H9 (cell line): ENCODE data around the gene HFE. TPM values are rescaled to one million over a fixed set of nuclear protein-coding genes. Genes with fewer than 3 reads are reported as not detected.
A peak's percentile ranks its signal among the peaks of the same experiment; 100 is the strongest.

Source experiments
- DNase-seq: peaks from one replicate; pipeline ENCODE4 v3.0.0-alpha.2; 2017
- H2AFZ ChIP-seq: one replicate; pipeline ENCODE4 v1.6.1; 2013; ENCODE audit warnings: mild to moderate bottlenecking, low read length, control low read depth, moderate library complexity
- H2AK5ac ChIP-seq: 2 replicates; pipeline ENCODE4 v1.6.1; 2013; ENCODE audit warnings: low read length, control low read depth, mixed read lengths; ENCODE audit not compliant: insufficient read length
- H2BK120ac ChIP-seq: one replicate; pipeline ENCODE4 v1.6.1; 2013; ENCODE audit warnings: low read depth, mild to moderate bottlenecking, low read length, control low read depth, inconsistent platforms; ENCODE audit not compliant: poor library complexity, severe bottlenecking
- H2BK12ac ChIP-seq: 2 replicates; pipeline ENCODE4 v1.6.1; 2013; ENCODE audit warnings: low read length, control low read depth, mixed read lengths, low read depth; ENCODE audit not compliant: insufficient read length
- H2BK15ac ChIP-seq: 2 replicates; pipeline ENCODE4 v1.6.1; 2013; ENCODE audit warnings: low read depth, low read length, control low read depth
- H2BK20ac ChIP-seq: one replicate; pipeline ENCODE4 v1.6.1; 2013; ENCODE audit warnings: low read depth, mild to moderate bottlenecking, low read length, control low read depth, inconsistent platforms; ENCODE audit not compliant: poor library complexity, severe bottlenecking
- H2BK5ac ChIP-seq: 2 replicates; pipeline ENCODE4 v1.6.1; 2013; ENCODE audit warnings: low read length, control low read depth, mixed read lengths; ENCODE audit not compliant: insufficient read length
- H3K14ac ChIP-seq: 2 replicates; pipeline ENCODE4 v1.6.1; 2013; ENCODE audit warnings: low read length, control low read depth; ENCODE audit not compliant: insufficient read depth
- H3K18ac ChIP-seq: 2 replicates; pipeline ENCODE4 v1.6.1; 2013; ENCODE audit warnings: low read depth, mild to moderate bottlenecking, mixed read lengths, low read length, control low read depth; ENCODE audit not compliant: insufficient read length
- H3K23ac ChIP-seq: 2 replicates; pipeline ENCODE4 v1.6.1; 2013; ENCODE audit warnings: low read length, control low read depth, mixed read lengths, low read depth; ENCODE audit not compliant: insufficient read length
- H3K23me2 ChIP-seq: 2 replicates; pipeline ENCODE4 v1.6.1; 2013; ENCODE audit warnings: low read depth, mild to moderate bottlenecking, mixed read lengths, low read length, control low read depth; ENCODE audit not compliant: insufficient read length, poor library complexity, severe bottlenecking
- H3K27ac ChIP-seq: 2 replicates; pipeline ENCODE4 v1.5.1; 2013; ENCODE audit warnings: low read length, control low read depth, mixed read lengths, low read depth; ENCODE audit not compliant: insufficient read length
- H3K27me3 ChIP-seq: 2 replicates; pipeline ENCODE4 v1.6.1; 2013; ENCODE audit warnings: low read length, control low read depth, inconsistent platforms; ENCODE audit not compliant: insufficient read depth
- H3K4ac ChIP-seq: 2 replicates; pipeline ENCODE4 v1.6.1; 2013; ENCODE audit warnings: low read depth, mild to moderate bottlenecking, control low read depth, inconsistent platforms, low read length, moderate library complexity
- H3K4me1 ChIP-seq: 2 replicates; pipeline ENCODE4 v1.6.1; 2013; ENCODE audit warnings: low read length, control low read depth, inconsistent platforms; ENCODE audit not compliant: insufficient read depth
- H3K4me2 ChIP-seq: 2 replicates; pipeline ENCODE4 v1.6.1; 2013; ENCODE audit warnings: low read length, control low read depth, mixed read lengths; ENCODE audit not compliant: insufficient read length, insufficient read depth
- H3K56ac ChIP-seq: 2 replicates; pipeline ENCODE4 v1.6.1; 2013; ENCODE audit warnings: low read depth, mild to moderate bottlenecking, mixed read lengths, low read length, control low read depth; ENCODE audit not compliant: insufficient read length
- H3K79me1 ChIP-seq: 2 replicates; pipeline ENCODE4 v1.6.1; 2013; ENCODE audit warnings: low read depth, mild to moderate bottlenecking, moderate library complexity, low read length, control low read depth, inconsistent platforms; ENCODE audit not compliant: insufficient read depth, poor library complexity, severe bottlenecking
- H3K79me2 ChIP-seq: 2 replicates; pipeline ENCODE4 v1.6.1; 2013; ENCODE audit warnings: low read length, control low read depth, inconsistent platforms; ENCODE audit not compliant: insufficient read depth
- H3K9ac ChIP-seq: 2 replicates; pipeline ENCODE4 v1.6.1; 2013; ENCODE audit warnings: low read length, control low read depth, mixed read lengths; ENCODE audit not compliant: insufficient read length; ENCODE audit errors: extremely low read depth
- H3K9me3 ChIP-seq: one replicate; pipeline ENCODE4 v1.6.1; 2013; ENCODE audit warnings: low read depth, low read length, inconsistent platforms; ENCODE audit not compliant: control insufficient read depth
- H3T11ph ChIP-seq: one replicate; pipeline ENCODE4 v1.6.1; 2013; ENCODE audit warnings: mild to moderate bottlenecking, low read length, control low read depth, inconsistent platforms
- H4K20me1 ChIP-seq: one replicate; pipeline ENCODE4 v1.6.1; 2013; ENCODE audit not compliant: control insufficient read depth, insufficient read length, insufficient read depth
- H4K5ac ChIP-seq: 2 replicates; pipeline ENCODE4 v1.6.1; 2013; ENCODE audit warnings: low read depth, mild to moderate bottlenecking, mixed read lengths, low read length, control low read depth; ENCODE audit not compliant: insufficient read length
- H4K8ac ChIP-seq: replicated peaks from 2 replicates; pipeline ENCODE4 v1.6.1; 2013; ENCODE audit warnings: low read length, control low read depth, mixed read lengths, low read depth; ENCODE audit not compliant: insufficient read length
- H4K91ac ChIP-seq: 2 replicates; pipeline ENCODE4 v1.6.1; 2013; ENCODE audit warnings: low read depth, mild to moderate bottlenecking, moderate library complexity, mixed read lengths, low read length, control low read depth; ENCODE audit not compliant: insufficient read length
- H3K27ac Mint-ChIP-seq, 3 experiments: 2 replicates in 2 of 3; 3 replicates in 1 of 3; pipeline ENCODE4 v1.8.0; 2020 to 2021; ENCODE audit warnings: mixed read lengths in 3 of 3, mild to moderate bottlenecking in 1 of 3, moderate library complexity in 1 of 3
- H3K27me3 Mint-ChIP-seq: 2 replicates; pipeline ENCODE4 v1.8.0; 2021; ENCODE audit warnings: low read depth, mild to moderate bottlenecking, moderate library complexity, mixed read lengths
- H3K36me3 Mint-ChIP-seq, 3 experiments: 2 replicates in 2 of 3; 3 replicates in 1 of 3; pipeline ENCODE4 v1.8.0; 2020 to 2021; ENCODE audit warnings: low read depth in 3 of 3, mixed read lengths in 3 of 3; ENCODE audit not compliant: insufficient read depth in 1 of 3
- H3K4me1 Mint-ChIP-seq, 2 experiments: 2 replicates each; pipeline ENCODE4 v1.8.0; 2020; ENCODE audit warnings: mixed read lengths in 2 of 2
- H3K4me3 Mint-ChIP-seq, 2 experiments: 2 replicates in 1 of 2; 3 replicates in 1 of 2; pipeline ENCODE4 v1.8.0; 2020 to 2021; ENCODE audit warnings: mild to moderate bottlenecking in 2 of 2, mixed read lengths in 2 of 2, moderate library complexity in 1 of 2
- H3K9me3 Mint-ChIP-seq, 2 experiments: 2 replicates in 1 of 2; 3 replicates in 1 of 2; pipeline ENCODE4 v1.8.0; 2020; ENCODE audit warnings: mild to moderate bottlenecking in 2 of 2, mixed read lengths in 2 of 2, moderate library complexity in 1 of 2
- WGBS: extraction: QIAGEN DNeasy Blood & Tissue Kit; methylation state at CpG from one replicate; pipeline ENCODE4 v1.1.7; 2013; ENCODE audit warnings: missing lambda C conversion rate, low lambda C conversion rate, mixed read lengths; ENCODE audit not compliant: insufficient read length; ENCODE audit errors: extremely low coverage; 5-methylcytosine and 5-hydroxymethylcytosine counted together
- total RNA-seq: library from RNA; stranded (reverse); gene quantifications from 2 replicates; pipeline ENCODE4 v1.2.1, GENCODE V29; 2021
- TF ChIP-seq, protein P1 (sequence below): fragments of 200-600 bp; sonication (generic); conservative IDR thresholded peaks from 3 replicates; pipeline ENCODE4 v1.8.0; 2021; ENCODE audit warnings: antibody characterized with exemption, mild to moderate bottlenecking

The HFE gene
- total RNA-seq, 1 experiment from 2014 or later: 0.98 TPM

DNA sequence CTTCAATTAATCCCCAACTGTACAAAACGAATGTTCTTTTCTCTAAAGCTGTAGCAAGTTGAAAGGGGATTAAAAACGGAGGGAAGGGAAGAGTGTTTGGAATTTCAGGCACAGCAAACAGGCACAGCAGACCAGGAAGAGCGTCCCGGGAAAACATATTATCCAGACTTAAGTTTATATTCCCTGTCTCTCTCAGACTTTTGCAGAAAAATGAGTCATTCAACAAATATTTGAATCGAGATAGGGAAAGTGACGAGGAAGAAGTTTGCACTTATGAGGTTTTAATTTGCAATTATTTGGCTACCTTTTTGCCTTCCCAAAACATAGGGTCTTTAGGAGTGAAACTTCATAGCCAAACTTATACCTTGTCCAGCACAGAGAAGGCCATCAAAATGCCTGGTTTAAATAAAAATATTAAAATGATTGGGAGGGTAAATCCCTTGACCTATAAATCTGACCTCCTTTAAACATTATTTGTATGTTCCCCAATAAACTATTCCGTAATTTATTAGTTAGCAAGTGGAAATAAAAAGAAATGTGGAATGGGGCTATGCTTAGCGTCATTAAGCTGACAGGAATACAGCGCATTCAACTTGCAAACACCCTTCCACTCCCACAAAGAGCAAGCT lies 16.0 kb downstream of the HFE start:
- Histone ChIP-seq H3K9me3 (no peaks in the 10 kb centered on the region), H3K4me1 (no peaks in the 10 kb centered on the region), H2AFZ (no peak overlapping the region), H3K4ac (no peak overlapping the region), H3K18ac (peak overlapping the region; percentile 54), H3K56ac (no peak overlapping the region), H3K27me3 (no peaks in the 10 kb centered on the region), H3K79me1 (no peaks in the 10 kb centered on the region), H3K23ac (no peak overlapping the region), H2BK5ac (no peak overlapping the region), H3K4me2 (peak overlapping the region; percentile 77), H3K27ac (peak overlapping the region; percentile 38), H3T11ph (no peak overlapping the region), H2AK5ac (no peak overlapping the region), H4K5ac (no peak overlapping the region), H3K14ac (no peak overlapping the region), H3K79me2 (no peaks in the 10 kb centered on the region), H4K91ac (no peak overlapping the region), H3K9ac (no peak overlapping the region), H4K8ac (no peak overlapping the region), H3K23me2 (peaks cover 5% of the 10 kb centered on the region), H2BK15ac (no peak overlapping the region), H4K20me1 (no peaks in the 10 kb centered on the region), H2BK20ac (peak overlapping the region; percentile 93), H2BK120ac (no peak overlapping the region), H2BK12ac (no peak overlapping the region)
- H3K4me1 Mint-ChIP-seq: peaks cover 15 to 16% of the 10 kb centered on the region in 2 experiments
- H3K9me3 Mint-ChIP-seq: peaks cover 17% of the 10 kb centered on the region in 2 experiments
- H3K36me3 Mint-ChIP-seq: peaks cover 9 to 19% (median 19%) of the 10 kb centered on the region in 3 experiments; a peak in 6 of 7 replicates
- peaks cover 2% of the 10 kb centered on the region; the same call in 1 of the 2 replicates for H3K27me3 Mint-ChIP-seq
- TF ChIP-seq, protein P1, sequence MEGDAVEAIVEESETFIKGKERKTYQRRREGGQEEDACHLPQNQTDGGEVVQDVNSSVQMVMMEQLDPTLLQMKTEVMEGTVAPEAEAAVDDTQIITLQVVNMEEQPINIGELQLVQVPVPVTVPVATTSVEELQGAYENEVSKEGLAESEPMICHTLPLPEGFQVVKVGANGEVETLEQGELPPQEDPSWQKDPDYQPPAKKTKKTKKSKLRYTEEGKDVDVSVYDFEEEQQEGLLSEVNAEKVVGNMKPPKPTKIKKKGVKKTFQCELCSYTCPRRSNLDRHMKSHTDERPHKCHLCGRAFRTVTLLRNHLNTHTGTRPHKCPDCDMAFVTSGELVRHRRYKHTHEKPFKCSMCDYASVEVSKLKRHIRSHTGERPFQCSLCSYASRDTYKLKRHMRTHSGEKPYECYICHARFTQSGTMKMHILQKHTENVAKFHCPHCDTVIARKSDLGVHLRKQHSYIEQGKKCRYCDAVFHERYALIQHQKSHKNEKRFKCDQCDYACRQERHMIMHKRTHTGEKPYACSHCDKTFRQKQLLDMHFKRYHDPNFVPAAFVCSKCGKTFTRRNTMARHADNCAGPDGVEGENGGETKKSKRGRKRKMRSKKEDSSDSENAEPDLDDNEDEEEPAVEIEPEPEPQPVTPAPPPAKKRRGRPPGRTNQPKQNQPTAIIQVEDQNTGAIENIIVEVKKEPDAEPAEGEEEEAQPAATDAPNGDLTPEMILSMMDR: no peak
- H3K4me3 Mint-ChIP-seq: peak overlapping the region; percentile 66 to 87
- no CpG with 5 or more reads among the region's 9 CpGs for WGBS
- no peak for DNase-seq
- peak overlapping the region; percentile 88 to 98 (median 96); a peak in 6 of 7 replicates for H3K27ac Mint-ChIP-seq
